Liver (tissue), 9 donors: ENCODE results near the gene VAMP7. TPM values are rescaled to one million over a fixed set of nuclear protein-coding genes. Genes with fewer than 3 reads are reported as not detected.

Experiments
- DNase-seq: peaks from one replicate; pipeline ENCODE4 v3.0.0-alpha.2; 2017; ENCODE audit warnings: low spot score
- H3K27ac ChIP-seq, 2 donors: one replicate each; pipeline ENCODE4 v1.7.0; 2013; ENCODE audit warnings: inconsistent platforms in 2 of 2, low read length in 2 of 2, control low read depth in 1 of 2, low read depth in 1 of 2, mild to moderate bottlenecking in 1 of 2
- H3K27me3 ChIP-seq, 4 donors: one replicate each; pipeline versions ENCODE4 v1.6.1 to v1.7.0; 2013; ENCODE audit warnings: low read length in 3 of 4, inconsistent platforms in 1 of 4, mild to moderate bottlenecking in 1 of 4, moderate library complexity in 1 of 4; ENCODE audit not compliant: control insufficient read depth in 4 of 4, insufficient read depth in 4 of 4
- H3K36me3 ChIP-seq, 4 donors: one replicate each; pipeline versions ENCODE4 v1.6.1 to v1.7.0; 2013; ENCODE audit warnings: low read length in 3 of 4, mild to moderate bottlenecking in 3 of 4, low read depth in 1 of 4, moderate library complexity in 1 of 4; ENCODE audit not compliant: control insufficient read depth in 4 of 4, insufficient read depth in 3 of 4
- H3K4me1 ChIP-seq, 4 donors: one replicate each; pipeline versions ENCODE4 v1.6.1 to v1.7.0; 2013; ENCODE audit warnings: low read length in 3 of 4, mild to moderate bottlenecking in 3 of 4, moderate library complexity in 1 of 4; ENCODE audit not compliant: control insufficient read depth in 4 of 4, insufficient read depth in 4 of 4
- H3K4me3 ChIP-seq, 3 donors: one replicate each; pipeline versions ENCODE4 v1.6.1 to v1.7.0; 2013; ENCODE audit warnings: low read length in 3 of 3, control low read depth in 1 of 3, low read depth in 1 of 3, mild to moderate bottlenecking in 1 of 3
- H3K9ac ChIP-seq, 2 donors: one replicate each; pipeline ENCODE4 v1.7.0; 2013; ENCODE audit warnings: low read length in 2 of 2, mild to moderate bottlenecking in 2 of 2, moderate library complexity in 2 of 2, control low read depth in 1 of 2, low read depth in 1 of 2
- H3K9me3 ChIP-seq, 4 donors: one replicate each; pipeline versions ENCODE4 v1.6.1 to v1.7.0; 2013; ENCODE audit warnings: low read length in 3 of 4; ENCODE audit not compliant: control insufficient read depth in 4 of 4
- FOXA2 ChIP-seq: IDR thresholded peaks from 2 replicates; pipeline ENCODE4 v1.6.1; 2016; ENCODE audit warnings: antibody characterized with exemption
- GABPA ChIP-seq, 2 donors: IDR thresholded peaks in 1 of 2; conservative IDR thresholded peaks in 1 of 2; 2 replicates each; pipeline ENCODE4 v1.6.1; 2016; ENCODE audit warnings: antibody characterized with exemption in 2 of 2, mild to moderate bottlenecking in 1 of 2, moderate library complexity in 1 of 2
- HNF4G ChIP-seq: IDR thresholded peaks from 2 replicates; pipeline ENCODE4 v1.6.1; 2016; ENCODE audit warnings: antibody characterized with exemption
- JUND ChIP-seq, 2 donors: IDR thresholded peaks; 2 replicates each; pipeline ENCODE4 v1.6.1; 2016; ENCODE audit warnings: antibody characterized with exemption in 2 of 2
- NR2F2 ChIP-seq: IDR thresholded peaks from 2 replicates; pipeline ENCODE4 v1.6.1; 2016; ENCODE audit warnings: antibody characterized with exemption
- RAD21 ChIP-seq, 2 donors: IDR thresholded peaks; 2 replicates each; pipeline ENCODE4 v1.6.1; 2016; ENCODE audit warnings: antibody characterized with exemption in 2 of 2, mild to moderate bottlenecking in 2 of 2
- RXRA ChIP-seq, 2 donors: IDR thresholded peaks; 2 replicates each; pipeline ENCODE4 v1.6.1; 2017 to 2018; ENCODE audit warnings: antibody characterized with exemption in 2 of 2, mild to moderate bottlenecking in 1 of 2
- SP1 ChIP-seq: IDR thresholded peaks from 2 replicates; pipeline ENCODE4 v1.6.1; 2018; ENCODE audit warnings: antibody characterized with exemption, mild to moderate bottlenecking
- TAF1 ChIP-seq: conservative IDR thresholded peaks from 2 replicates; pipeline ENCODE4 v1.6.1; 2016; ENCODE audit warnings: antibody characterized with exemption, mild to moderate bottlenecking
- YY1 ChIP-seq: IDR thresholded peaks from 2 replicates; pipeline ENCODE4 v1.6.1; 2016; ENCODE audit warnings: antibody characterized with exemption, mild to moderate bottlenecking
- WGBS: extraction: QIAGEN DNeasy Blood & Tissue Kit; methylation state at CpG from one replicate; pipeline ENCODE4 v1.1.7; 2013; 5-methylcytosine and 5-hydroxymethylcytosine counted together
- polyA plus RNA-seq, 2 donors: library from polyadenylated mRNA; stranded (reverse) in 1 of 2; unstranded in 1 of 2; fragments of 200-250 nt in 1 of 2; fragments of >200 nt in 1 of 2; fragmentation: Nextera tagmentation in 1 of 2; extraction: Ambion mirVana in 1 of 2; gene quantifications; one replicate each; pipeline versions ENCODE4 v1.2.1 to v1.2.3, GENCODE V29; 2013 to 2015
- total RNA-seq, 2 donors: library from RNA; depleted of rRNA; stranded (reverse); fragments of >200 nt; gene quantifications; one replicate each; pipeline ENCODE4 v1.2.3, GENCODE V29; 2014
- TF ChIP-seq, protein P1 (sequence below): IDR thresholded peaks from 2 replicates; pipeline ENCODE4 v1.6.1; 2016; ENCODE audit warnings: antibody characterized with exemption, mild to moderate bottlenecking
- TF ChIP-seq, protein P2 (sequence below): fragments of 150-350 bp; IDR thresholded peaks from 2 replicates; pipeline ENCODE4 v1.5.1; 2017; ENCODE audit warnings: improper control_type of control experiment, low read depth, low read length; ENCODE audit not compliant: missing input control
- TF ChIP-seq, protein P3 (sequence below): IDR thresholded peaks from 2 replicates; pipeline ENCODE4 v1.6.1; 2016; ENCODE audit warnings: antibody characterized with exemption
- TF ChIP-seq, protein P4 (sequence below): IDR thresholded peaks from 2 replicates; pipeline ENCODE4 v1.6.1; 2016; ENCODE audit warnings: antibody characterized with exemption
- TF ChIP-seq, protein P5 (sequence below): IDR thresholded peaks from 2 replicates; pipeline ENCODE4 v1.6.1; 2016; ENCODE audit warnings: antibody characterized with exemption
- donor health status: healthy.
- donor health status: healthy.
- donor health status: healthy.
- donor health status: healthy.
- donor health status: healthy.

Gene VAMP7
- total and polyA plus RNA-seq, 4 donors: 18.3 to 28.8 (median 22.9) TPM

DNA sequence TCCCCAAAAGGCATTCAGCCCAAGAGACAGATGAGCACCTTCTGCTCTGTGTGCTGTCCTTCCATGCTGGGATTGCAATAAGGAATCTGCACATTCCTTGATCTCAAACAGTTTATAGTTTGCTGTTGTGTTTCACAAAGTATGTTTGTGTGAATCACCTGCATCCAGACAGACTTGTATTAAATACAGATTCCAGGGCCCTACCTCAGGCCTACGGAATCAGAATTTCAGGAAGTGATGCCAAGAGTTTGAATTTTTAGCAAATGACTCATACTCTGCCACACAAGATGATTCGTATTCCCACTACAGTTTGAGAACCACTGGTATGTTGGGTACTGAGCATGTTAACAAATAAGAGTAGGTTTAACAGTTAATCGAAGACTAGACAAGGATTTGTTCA, 7.0 kb downstream of the VAMP7 start:
- H3K36me3 ChIP-seq: peaks cover 0 to 9% (median 4%) of the 10 kb centered on the region in 4 donors
- no peak for TF ChIP-seq GABPA (IDR thresholded peaks at IDR 0.05 in 1 of 2, conservative IDR thresholded peaks at IDR 0.05 in 1 of 2)
- no peak for TF ChIP-seq NR2F2
- TF ChIP-seq RXRA (IDR thresholded peaks at IDR 0.05): no peak
- no peak for DNase-seq
- no peak overlapping the region for H3K4me3 ChIP-seq
- no peak overlapping the region for H3K27ac ChIP-seq
- WGBS: 60% methylated on average over 3 of the region's 3 CpGs
- no peaks in the 10 kb centered on the region for H3K4me1 ChIP-seq
- H3K9ac ChIP-seq: no peak overlapping the region
- no peaks in the 10 kb centered on the region for H3K27me3 ChIP-seq
- H3K9me3 ChIP-seq: no peaks in the 10 kb centered on the region

DNA sequence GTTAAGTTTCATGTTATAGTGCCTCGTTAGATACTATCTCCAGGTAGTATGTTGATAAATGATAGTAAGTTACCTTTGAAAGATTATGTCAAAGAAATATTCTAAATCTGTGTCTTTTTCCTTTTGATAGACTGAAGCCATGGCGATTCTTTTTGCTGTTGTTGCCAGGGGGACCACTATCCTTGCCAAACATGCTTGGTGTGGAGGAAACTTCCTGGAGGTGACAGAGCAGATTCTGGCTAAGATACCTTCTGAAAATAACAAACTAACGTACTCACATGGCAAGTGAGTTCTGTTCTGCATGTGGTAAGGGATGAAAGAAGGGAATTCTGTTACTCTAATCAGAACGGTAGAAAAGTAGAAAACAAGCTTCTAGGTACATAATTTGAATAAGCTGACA, 8.2 kb downstream of the VAMP7 start:
- Histone ChIP-seq H3K36me3 (peaks cover 0 to 11% (median 4%) of the 10 kb centered on the region in 4 donors), H3K9me3 (no peaks in the 10 kb centered on the region), H3K27ac (no peak overlapping the region), H3K4me3 (no peak overlapping the region), H3K9ac (no peak overlapping the region), H3K4me1 (no peaks in the 10 kb centered on the region), H3K27me3 (no peaks in the 10 kb centered on the region)
- TF ChIP-seq, protein P1, sequence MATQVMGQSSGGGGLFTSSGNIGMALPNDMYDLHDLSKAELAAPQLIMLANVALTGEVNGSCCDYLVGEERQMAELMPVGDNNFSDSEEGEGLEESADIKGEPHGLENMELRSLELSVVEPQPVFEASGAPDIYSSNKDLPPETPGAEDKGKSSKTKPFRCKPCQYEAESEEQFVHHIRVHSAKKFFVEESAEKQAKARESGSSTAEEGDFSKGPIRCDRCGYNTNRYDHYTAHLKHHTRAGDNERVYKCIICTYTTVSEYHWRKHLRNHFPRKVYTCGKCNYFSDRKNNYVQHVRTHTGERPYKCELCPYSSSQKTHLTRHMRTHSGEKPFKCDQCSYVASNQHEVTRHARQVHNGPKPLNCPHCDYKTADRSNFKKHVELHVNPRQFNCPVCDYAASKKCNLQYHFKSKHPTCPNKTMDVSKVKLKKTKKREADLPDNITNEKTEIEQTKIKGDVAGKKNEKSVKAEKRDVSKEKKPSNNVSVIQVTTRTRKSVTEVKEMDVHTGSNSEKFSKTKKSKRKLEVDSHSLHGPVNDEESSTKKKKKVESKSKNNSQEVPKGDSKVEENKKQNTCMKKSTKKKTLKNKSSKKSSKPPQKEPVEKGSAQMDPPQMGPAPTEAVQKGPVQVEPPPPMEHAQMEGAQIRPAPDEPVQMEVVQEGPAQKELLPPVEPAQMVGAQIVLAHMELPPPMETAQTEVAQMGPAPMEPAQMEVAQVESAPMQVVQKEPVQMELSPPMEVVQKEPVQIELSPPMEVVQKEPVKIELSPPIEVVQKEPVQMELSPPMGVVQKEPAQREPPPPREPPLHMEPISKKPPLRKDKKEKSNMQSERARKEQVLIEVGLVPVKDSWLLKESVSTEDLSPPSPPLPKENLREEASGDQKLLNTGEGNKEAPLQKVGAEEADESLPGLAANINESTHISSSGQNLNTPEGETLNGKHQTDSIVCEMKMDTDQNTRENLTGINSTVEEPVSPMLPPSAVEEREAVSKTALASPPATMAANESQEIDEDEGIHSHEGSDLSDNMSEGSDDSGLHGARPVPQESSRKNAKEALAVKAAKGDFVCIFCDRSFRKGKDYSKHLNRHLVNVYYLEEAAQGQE: no peak
- TF ChIP-seq YY1: no peak
- TF ChIP-seq, protein P2, sequence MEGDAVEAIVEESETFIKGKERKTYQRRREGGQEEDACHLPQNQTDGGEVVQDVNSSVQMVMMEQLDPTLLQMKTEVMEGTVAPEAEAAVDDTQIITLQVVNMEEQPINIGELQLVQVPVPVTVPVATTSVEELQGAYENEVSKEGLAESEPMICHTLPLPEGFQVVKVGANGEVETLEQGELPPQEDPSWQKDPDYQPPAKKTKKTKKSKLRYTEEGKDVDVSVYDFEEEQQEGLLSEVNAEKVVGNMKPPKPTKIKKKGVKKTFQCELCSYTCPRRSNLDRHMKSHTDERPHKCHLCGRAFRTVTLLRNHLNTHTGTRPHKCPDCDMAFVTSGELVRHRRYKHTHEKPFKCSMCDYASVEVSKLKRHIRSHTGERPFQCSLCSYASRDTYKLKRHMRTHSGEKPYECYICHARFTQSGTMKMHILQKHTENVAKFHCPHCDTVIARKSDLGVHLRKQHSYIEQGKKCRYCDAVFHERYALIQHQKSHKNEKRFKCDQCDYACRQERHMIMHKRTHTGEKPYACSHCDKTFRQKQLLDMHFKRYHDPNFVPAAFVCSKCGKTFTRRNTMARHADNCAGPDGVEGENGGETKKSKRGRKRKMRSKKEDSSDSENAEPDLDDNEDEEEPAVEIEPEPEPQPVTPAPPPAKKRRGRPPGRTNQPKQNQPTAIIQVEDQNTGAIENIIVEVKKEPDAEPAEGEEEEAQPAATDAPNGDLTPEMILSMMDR: no peak
- TF ChIP-seq JUND (IDR thresholded peaks at IDR 0.05): no peak
- no peak for TF ChIP-seq RAD21 (IDR thresholded peaks at IDR 0.05)
- TF ChIP-seq, protein P3, sequence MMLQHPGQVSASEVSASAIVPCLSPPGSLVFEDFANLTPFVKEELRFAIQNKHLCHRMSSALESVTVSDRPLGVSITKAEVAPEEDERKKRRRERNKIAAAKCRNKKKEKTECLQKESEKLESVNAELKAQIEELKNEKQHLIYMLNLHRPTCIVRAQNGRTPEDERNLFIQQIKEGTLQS: no peak
- no peak for TF ChIP-seq HNF4G
- TF ChIP-seq, protein P4, sequence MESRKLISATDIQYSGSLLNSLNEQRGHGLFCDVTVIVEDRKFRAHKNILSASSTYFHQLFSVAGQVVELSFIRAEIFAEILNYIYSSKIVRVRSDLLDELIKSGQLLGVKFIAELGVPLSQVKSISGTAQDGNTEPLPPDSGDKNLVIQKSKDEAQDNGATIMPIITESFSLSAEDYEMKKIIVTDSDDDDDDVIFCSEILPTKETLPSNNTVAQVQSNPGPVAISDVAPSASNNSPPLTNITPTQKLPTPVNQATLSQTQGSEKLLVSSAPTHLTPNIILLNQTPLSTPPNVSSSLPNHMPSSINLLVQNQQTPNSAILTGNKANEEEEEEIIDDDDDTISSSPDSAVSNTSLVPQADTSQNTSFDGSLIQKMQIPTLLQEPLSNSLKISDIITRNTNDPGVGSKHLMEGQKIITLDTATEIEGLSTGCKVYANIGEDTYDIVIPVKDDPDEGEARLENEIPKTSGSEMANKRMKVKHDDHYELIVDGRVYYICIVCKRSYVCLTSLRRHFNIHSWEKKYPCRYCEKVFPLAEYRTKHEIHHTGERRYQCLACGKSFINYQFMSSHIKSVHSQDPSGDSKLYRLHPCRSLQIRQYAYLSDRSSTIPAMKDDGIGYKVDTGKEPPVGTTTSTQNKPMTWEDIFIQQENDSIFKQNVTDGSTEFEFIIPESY: no peak
- no peak for TF ChIP-seq TAF1
- TF ChIP-seq NR2F2: no peak
- TF ChIP-seq, protein P5, sequence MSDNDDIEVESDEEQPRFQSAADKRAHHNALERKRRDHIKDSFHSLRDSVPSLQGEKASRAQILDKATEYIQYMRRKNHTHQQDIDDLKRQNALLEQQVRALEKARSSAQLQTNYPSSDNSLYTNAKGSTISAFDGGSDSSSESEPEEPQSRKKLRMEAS: no peak
- no peak for TF ChIP-seq SP1
- no peak for TF ChIP-seq RXRA (IDR thresholded peaks at IDR 0.05)
- TF ChIP-seq GABPA (IDR thresholded peaks at IDR 0.05 in 1 of 2, conservative IDR thresholded peaks at IDR 0.05 in 1 of 2): no peak
- no peak for TF ChIP-seq FOXA2
- no peak for DNase-seq
- WGBS: 69% methylated on average over 4 of the region's 4 CpGs
